Measurements from ENCODE around the gene NDFIP2.

DNA sequence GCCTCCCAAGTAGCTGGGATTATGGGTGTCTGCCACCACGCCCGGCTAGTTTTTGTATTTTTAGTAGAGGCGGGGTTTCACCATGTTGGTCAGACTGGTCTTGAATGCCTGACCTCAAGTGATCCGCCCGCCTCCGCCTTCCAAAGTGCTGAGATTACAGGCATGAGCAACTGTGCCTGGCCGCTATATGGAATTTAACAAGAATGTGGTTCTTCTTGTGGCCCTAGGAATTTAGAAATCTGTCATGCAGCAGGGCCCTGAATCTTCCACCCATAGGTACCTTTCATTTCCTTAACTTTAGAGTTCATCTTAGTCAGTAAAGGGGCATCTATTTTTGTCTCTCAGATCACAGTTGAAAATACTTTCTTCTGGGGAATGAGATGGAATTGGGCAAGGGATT lies 25.6 kb upstream of the NDFIP2 start:
- TF ChIP-seq, protein P1, sequence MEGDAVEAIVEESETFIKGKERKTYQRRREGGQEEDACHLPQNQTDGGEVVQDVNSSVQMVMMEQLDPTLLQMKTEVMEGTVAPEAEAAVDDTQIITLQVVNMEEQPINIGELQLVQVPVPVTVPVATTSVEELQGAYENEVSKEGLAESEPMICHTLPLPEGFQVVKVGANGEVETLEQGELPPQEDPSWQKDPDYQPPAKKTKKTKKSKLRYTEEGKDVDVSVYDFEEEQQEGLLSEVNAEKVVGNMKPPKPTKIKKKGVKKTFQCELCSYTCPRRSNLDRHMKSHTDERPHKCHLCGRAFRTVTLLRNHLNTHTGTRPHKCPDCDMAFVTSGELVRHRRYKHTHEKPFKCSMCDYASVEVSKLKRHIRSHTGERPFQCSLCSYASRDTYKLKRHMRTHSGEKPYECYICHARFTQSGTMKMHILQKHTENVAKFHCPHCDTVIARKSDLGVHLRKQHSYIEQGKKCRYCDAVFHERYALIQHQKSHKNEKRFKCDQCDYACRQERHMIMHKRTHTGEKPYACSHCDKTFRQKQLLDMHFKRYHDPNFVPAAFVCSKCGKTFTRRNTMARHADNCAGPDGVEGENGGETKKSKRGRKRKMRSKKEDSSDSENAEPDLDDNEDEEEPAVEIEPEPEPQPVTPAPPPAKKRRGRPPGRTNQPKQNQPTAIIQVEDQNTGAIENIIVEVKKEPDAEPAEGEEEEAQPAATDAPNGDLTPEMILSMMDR (conservative IDR thresholded peaks at IDR 0.05; ENCODE audit: low read length) = no peak
- TF ChIP-seq EZH2phosphoT487 (IDR thresholded peaks at IDR 0.05; ENCODE audit: borderline replicate concordance, low read depth, low read length) = no peak

All from OCI-LY7 (cell line).